GM12878 (cell line): ENCODE data around the gene ANK3. TPM values are rescaled to one million over a fixed set of nuclear protein-coding genes. Genes with fewer than 3 reads are reported as not detected.

Source experiments
- MTA2 ChIP-seq: fragments of 450-650 bp; IDR thresholded peaks from 2 replicates; pipeline ENCODE4 v1.6.1; 2016; ENCODE audit warnings: low read depth, mild to moderate bottlenecking, moderate library complexity
- POLR2AphosphoS2 ChIP-seq: IDR thresholded peaks from 2 replicates; pipeline ENCODE4 v1.6.1; 2011; ENCODE audit warnings: low read depth, mild to moderate bottlenecking, low read length, improper control_type of control experiment, moderate library complexity
- SMAD5 ChIP-seq: IDR thresholded peaks from 2 replicates; pipeline ENCODE4 v1.6.1; 2016; ENCODE audit warnings: antibody characterized with exemption, low read depth
- SRF ChIP-seq, 2 experiments: IDR thresholded peaks; 2 replicates each; pipeline ENCODE4 v1.6.1; 2011; ENCODE audit warnings: low read depth in 2 of 2, low read length in 2 of 2, mild to moderate bottlenecking in 1 of 2, moderate library complexity in 1 of 2
- ZSCAN29 ChIP-seq: fragments of 450-650 bp; IDR thresholded peaks from 2 replicates; pipeline ENCODE4 v1.6.1; 2017; ENCODE audit warnings: mild to moderate bottlenecking, moderate library complexity
- polyA plus RNA-seq, 11 experiments: library from polyadenylated mRNA; depleted of rRNA in 4 of 11; unstranded in 6 of 11; stranded (reverse) in 5 of 11; fragments of >200 nt; fragmentation: Nextera tagmentation in 4 of 11; fragmentation: Illumina TruSeq in 1 of 11; extraction: Ambion mirVana in 4 of 11; extraction: Trizol in 1 of 11; gene quantifications; 1 replicate in 1 of 11; 2 replicates in 10 of 11; pipeline versions ENCODE4 v1.2.1 to v1.2.3, GENCODE V29; 2011 to 2016; ENCODE audit warnings: inconsistent platforms in 2 of 11, missing spikeins in 2 of 11, low read depth in 1 of 11
- total RNA-seq, 4 experiments: library from RNA; depleted of rRNA in 3 of 4; stranded (reverse); fragments of >200 nt in 3 of 4; fragmentation: Illumina TruSeq in 1 of 4; extraction: Trizol in 1 of 4; gene quantifications; 2 replicates each; pipeline versions ENCODE4 v1.2.1 to v1.2.3, GENCODE V29; 2013 to 2021
- TF ChIP-seq, protein P1 (sequence below): IDR thresholded peaks from 2 replicates; pipeline ENCODE4 v1.6.1; 2011; ENCODE audit warnings: borderline replicate concordance, low read depth, mild to moderate bottlenecking, moderate library complexity, low read length; ENCODE audit not compliant: insufficient read depth, poor library complexity, severe bottlenecking
- TF ChIP-seq, protein P2 (sequence below): IDR thresholded peaks from 2 replicates; pipeline ENCODE4 v1.6.1; 2012; ENCODE audit warnings: low read depth, low read length, improper control_type of control experiment
- TF ChIP-seq, protein P3 (sequence below): IDR thresholded peaks from 2 replicates; pipeline ENCODE4 v1.6.1; 2012; ENCODE audit warnings: improper control_type of control experiment, low read depth, low read length; ENCODE audit not compliant: insufficient replicate concordance

ANK3 gene
- total and polyA plus RNA-seq, 10 of the 15 experiments (the other 5 are each of a cell fraction or from before 2014, with no cell fraction given) = 0.06 to 0.82 (median 0.20) TPM; not detected in 2

DNA sequence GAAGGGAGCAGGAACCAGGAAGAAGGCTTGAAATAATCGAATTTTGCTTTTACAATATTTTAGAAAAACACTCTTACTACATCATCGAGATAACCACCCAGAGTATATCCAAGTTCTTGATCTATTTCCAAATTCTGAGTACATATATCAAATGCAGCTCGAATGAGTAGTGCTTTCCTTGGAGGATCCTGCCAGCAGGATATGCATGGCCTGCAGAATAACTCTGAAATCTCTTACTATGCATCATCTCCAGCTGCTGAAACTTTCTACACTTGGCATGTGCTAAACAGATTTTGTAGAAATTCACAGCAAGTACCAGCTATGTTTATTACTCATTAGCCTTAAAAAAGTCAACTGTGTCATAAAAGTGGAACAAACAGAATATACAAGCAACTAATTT, 44.0 kb upstream of the ANK3 start (continued):
- TF ChIP-seq, protein P1, sequence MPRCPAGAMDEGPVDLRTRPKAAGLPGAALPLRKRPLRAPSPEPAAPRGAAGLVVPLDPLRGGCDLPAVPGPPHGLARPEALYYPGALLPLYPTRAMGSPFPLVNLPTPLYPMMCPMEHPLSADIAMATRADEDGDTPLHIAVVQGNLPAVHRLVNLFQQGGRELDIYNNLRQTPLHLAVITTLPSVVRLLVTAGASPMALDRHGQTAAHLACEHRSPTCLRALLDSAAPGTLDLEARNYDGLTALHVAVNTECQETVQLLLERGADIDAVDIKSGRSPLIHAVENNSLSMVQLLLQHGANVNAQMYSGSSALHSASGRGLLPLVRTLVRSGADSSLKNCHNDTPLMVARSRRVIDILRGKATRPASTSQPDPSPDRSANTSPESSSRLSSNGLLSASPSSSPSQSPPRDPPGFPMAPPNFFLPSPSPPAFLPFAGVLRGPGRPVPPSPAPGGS = no peak
- TF ChIP-seq, protein P2, sequence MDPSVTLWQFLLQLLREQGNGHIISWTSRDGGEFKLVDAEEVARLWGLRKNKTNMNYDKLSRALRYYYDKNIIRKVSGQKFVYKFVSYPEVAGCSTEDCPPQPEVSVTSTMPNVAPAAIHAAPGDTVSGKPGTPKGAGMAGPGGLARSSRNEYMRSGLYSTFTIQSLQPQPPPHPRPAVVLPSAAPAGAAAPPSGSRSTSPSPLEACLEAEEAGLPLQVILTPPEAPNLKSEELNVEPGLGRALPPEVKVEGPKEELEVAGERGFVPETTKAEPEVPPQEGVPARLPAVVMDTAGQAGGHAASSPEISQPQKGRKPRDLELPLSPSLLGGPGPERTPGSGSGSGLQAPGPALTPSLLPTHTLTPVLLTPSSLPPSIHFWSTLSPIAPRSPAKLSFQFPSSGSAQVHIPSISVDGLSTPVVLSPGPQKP = no peak
- TF ChIP-seq, protein P3, sequence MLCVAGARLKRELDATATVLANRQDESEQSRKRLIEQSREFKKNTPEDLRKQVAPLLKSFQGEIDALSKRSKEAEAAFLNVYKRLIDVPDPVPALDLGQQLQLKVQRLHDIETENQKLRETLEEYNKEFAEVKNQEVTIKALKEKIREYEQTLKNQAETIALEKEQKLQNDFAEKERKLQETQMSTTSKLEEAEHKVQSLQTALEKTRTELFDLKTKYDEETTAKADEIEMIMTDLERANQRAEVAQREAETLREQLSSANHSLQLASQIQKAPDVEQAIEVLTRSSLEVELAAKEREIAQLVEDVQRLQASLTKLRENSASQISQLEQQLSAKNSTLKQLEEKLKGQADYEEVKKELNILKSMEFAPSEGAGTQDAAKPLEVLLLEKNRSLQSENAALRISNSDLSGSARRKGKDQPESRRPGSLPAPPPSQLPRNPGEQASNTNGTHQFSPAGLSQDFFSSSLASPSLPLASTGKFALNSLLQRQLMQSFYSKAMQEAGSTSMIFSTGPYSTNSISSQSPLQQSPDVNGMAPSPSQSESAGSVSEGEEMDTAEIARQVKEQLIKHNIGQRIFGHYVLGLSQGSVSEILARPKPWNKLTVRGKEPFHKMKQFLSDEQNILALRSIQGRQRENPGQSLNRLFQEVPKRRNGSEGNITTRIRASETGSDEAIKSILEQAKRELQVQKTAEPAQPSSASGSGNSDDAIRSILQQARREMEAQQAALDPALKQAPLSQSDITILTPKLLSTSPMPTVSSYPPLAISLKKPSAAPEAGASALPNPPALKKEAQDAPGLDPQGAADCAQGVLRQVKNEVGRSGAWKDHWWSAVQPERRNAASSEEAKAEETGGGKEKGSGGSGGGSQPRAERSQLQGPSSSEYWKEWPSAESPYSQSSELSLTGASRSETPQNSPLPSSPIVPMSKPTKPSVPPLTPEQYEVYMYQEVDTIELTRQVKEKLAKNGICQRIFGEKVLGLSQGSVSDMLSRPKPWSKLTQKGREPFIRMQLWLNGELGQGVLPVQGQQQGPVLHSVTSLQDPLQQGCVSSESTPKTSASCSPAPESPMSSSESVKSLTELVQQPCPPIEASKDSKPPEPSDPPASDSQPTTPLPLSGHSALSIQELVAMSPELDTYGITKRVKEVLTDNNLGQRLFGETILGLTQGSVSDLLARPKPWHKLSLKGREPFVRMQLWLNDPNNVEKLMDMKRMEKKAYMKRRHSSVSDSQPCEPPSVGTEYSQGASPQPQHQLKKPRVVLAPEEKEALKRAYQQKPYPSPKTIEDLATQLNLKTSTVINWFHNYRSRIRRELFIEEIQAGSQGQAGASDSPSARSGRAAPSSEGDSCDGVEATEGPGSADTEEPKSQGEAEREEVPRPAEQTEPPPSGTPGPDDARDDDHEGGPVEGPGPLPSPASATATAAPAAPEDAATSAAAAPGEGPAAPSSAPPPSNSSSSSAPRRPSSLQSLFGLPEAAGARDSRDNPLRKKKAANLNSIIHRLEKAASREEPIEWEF = no peak
- TF ChIP-seq ZSCAN29 (no peak), MTA2 (no peak), POLR2AphosphoS2 (no peak), SRF (IDR thresholded peaks at IDR 0.05; ENCODE audit: low read depth in 2 of 2, low read length in 2 of 2) (no peak), SMAD5 (no peak)
